Stimulated activated naive CD8-positive, alpha-beta T cell treated with anti-CD3 and anti-CD28 coated beads, Interleukin-15, Interleukin-2, amounts not matched to agents 100 ng/mL and 50 ng/mL, for 24 hours (primary cell): ENCODE results near the gene SH2D7.

ENCODE experiments used
- H3K27ac Mint-ChIP-seq: one replicate; pipeline ENCODE4 v1.8.0; 2021; ENCODE audit warnings: mild to moderate bottlenecking, mixed read lengths
- H3K27me3 Mint-ChIP-seq: one replicate; pipeline ENCODE4 v1.8.0; 2021; ENCODE audit warnings: mixed read lengths
- H3K36me3 Mint-ChIP-seq: one replicate; pipeline ENCODE4 v1.8.0; 2021; ENCODE audit warnings: low read depth, mixed read lengths
- H3K4me1 Mint-ChIP-seq: one replicate; pipeline ENCODE4 v1.8.0; 2021; ENCODE audit warnings: low read depth, mixed read lengths
- H3K4me3 Mint-ChIP-seq: one replicate; pipeline ENCODE4 v1.8.0; 2021; ENCODE audit warnings: mild to moderate bottlenecking, mixed read lengths
- H3K9me3 Mint-ChIP-seq: one replicate; pipeline ENCODE4 v1.8.0; 2021; ENCODE audit warnings: mixed read lengths

Gene SH2D7

GRCh38 chr15:78055919-78056713, 36.2 kb upstream of the SH2D7 start:
- no peaks in the 10 kb centered on the region for H3K9me3 Mint-ChIP-seq
- no peaks in the 10 kb centered on the region for H3K27me3 Mint-ChIP-seq
- peaks cover 22% of the 10 kb centered on the region for H3K36me3 Mint-ChIP-seq
- peak overlapping the region; percentile 65 for H3K4me3 Mint-ChIP-seq
- peaks cover 93% of the 10 kb centered on the region for H3K4me1 Mint-ChIP-seq
- H3K27ac Mint-ChIP-seq = peak overlapping the region; percentile 84

DNA sequence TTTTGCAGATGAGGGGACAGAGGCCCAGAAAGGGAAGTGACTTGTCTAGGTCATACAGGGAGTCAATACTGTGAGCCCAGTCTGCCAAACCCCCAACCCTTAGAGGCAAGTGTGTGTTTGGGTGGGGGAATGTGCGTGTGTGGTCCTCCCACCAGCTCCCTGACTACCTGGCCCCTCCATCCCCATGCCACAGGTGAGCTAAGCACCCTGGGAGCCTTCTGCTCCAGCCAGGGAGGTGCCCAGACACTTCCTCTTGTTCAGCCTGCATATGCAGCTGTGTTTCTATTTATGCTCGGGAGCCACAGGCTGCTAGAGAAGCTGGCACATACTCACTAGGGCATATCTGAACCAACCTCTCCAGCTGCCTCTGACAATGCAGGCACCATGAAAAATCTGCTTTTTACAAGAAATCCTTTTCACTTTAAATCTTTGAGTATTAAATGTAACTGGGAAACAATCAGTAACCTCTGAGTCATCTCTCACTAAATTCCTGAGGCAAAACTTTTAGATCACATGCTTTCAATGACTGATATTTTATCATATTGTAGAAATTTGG, 35.6 kb upstream of the SH2D7 start:
- no peaks in the 10 kb centered on the region for H3K27me3 Mint-ChIP-seq

DNA sequence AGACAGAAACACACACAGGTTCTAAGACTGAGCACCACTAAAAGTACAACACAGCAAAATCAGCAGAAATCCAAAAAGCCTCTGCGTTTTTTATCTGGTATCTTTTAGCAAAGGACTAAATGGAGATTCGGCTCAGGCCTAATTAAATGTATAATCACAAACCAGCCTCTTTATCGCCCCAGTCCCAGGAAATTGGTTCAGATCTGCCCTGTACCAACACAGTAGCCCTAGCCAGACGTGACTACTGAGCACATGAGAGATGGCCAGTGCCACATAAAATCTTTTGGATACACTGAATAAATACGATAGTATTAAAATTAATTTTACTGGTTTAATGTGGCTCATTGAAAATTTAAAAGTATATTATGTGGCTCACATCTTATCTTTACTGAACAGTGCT, 34.6 kb upstream of the SH2D7 start:
- Mint-ChIP-seq H3K36me3 (peaks cover 8% of the 10 kb centered on the region), H3K4me1 (peaks cover 76% of the 10 kb centered on the region), H3K9me3 (no peaks in the 10 kb centered on the region), H3K27me3 (no peaks in the 10 kb centered on the region), H3K27ac (peak overlapping the region; percentile 45), H3K4me3 (no peak overlapping the region)

More for the DNA sequence above, 35.6 kb upstream of the SH2D7 start:
- peaks cover 86% of the 10 kb centered on the region for H3K4me1 Mint-ChIP-seq
- H3K36me3 Mint-ChIP-seq = peaks cover 18% of the 10 kb centered on the region
- H3K27ac Mint-ChIP-seq = peak overlapping the region; percentile 84
- H3K9me3 Mint-ChIP-seq = no peaks in the 10 kb centered on the region
- peak overlapping the region; percentile 65 for H3K4me3 Mint-ChIP-seq

DNA sequence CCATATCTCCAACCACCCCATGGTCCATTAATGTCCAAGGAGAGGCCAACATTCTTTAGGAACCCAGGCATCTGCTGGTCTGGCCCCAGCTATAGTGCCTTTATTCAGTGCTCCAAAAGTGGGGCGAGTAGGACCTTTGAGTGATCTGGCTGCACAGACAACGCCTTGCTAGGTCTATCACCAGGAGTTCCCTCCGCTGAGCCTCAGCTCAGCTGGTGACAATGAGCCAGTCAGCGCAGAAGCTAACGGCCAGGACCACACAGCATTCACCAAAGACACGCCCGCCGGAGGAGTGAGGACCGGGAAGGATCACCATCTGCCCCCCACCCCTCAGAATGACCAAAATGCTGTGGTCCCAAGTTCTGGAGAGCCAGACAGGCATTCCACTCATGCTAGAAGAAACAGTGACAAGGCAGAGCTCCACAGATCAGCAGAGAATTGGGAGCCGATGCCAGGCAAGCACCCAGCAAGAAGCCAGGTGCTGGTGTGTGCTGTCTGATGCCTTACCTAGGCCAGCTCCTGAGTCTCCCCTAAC, 33.9 kb upstream of the SH2D7 start:
- Mint-ChIP-seq H3K4me3 (no peak overlapping the region), H3K27ac (peak overlapping the region; percentile 45), H3K36me3 (peaks cover under 1% of the 10 kb centered on the region)

GRCh38 chr15:78059110-78059839, 33.1 kb upstream of the SH2D7 start:
- Mint-ChIP-seq H3K36me3 (no peaks in the 10 kb centered on the region), H3K9me3 (no peaks in the 10 kb centered on the region), H3K27ac (peak overlapping the region; percentile 13), H3K4me1 (peaks cover 62% of the 10 kb centered on the region), H3K27me3 (no peaks in the 10 kb centered on the region), H3K4me3 (no peak overlapping the region)

More for the DNA sequence above, 33.9 kb upstream of the SH2D7 start:
- peaks cover 70% of the 10 kb centered on the region for H3K4me1 Mint-ChIP-seq
- H3K27me3 Mint-ChIP-seq = no peaks in the 10 kb centered on the region
- H3K9me3 Mint-ChIP-seq = no peaks in the 10 kb centered on the region

DNA sequence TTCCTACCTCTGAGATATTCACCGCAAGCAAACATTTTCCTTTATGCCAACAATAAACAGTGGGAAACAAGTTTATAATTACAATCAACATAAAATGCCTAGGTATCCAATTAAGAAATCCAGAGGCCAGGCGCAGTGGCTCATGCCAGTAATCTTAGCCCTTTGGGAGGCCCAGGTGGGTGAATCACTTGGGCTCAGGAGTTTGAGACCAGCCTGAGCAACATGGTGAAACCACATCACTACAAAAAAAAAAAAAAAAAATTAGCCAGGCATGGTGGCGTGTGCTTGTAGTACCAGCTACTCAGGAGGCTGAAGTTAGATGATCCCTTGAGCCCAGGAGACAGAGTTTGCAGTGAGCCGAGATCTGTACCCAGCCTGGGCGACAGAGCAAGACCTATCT, 32.1 kb upstream of the SH2D7 start:
- no peaks in the 10 kb centered on the region for H3K27me3 Mint-ChIP-seq
- H3K27ac Mint-ChIP-seq = peak overlapping the region; percentile 23
- H3K4me1 Mint-ChIP-seq = peaks cover 54% of the 10 kb centered on the region
- H3K9me3 Mint-ChIP-seq = no peaks in the 10 kb centered on the region
- H3K4me3 Mint-ChIP-seq = no peak overlapping the region
- H3K36me3 Mint-ChIP-seq = no peaks in the 10 kb centered on the region

DNA sequence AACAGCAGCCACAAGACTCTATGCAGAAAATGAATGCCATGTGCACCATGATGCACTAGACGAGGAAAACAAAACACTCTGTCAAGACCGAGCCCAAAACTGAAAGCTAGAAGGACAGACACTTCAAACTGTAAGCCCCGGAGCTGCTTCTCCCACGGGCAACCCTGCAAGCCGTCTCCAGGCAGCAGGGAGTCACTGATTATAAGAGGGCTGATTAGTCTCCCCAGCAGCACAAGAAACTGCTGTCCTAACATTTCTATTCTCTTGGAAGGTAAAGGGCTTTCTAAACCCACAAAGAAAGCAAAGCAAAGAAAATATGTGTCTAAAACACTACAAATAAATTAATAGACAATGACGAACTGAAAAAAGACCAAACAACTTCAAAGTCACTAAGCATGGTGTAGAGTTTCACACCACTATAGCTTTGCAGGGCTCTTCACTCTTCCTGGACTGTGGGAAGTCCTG, 30.4 kb upstream of the SH2D7 start:
- Mint-ChIP-seq H3K27me3 (no peaks in the 10 kb centered on the region), H3K36me3 (peaks cover 4% of the 10 kb centered on the region), H3K4me3 (peak overlapping the region; percentile 78), H3K27ac (peak overlapping the region; percentile 77), H3K9me3 (no peaks in the 10 kb centered on the region), H3K4me1 (peaks cover 36% of the 10 kb centered on the region)

- Mint-ChIP-seq H3K4me1 (peaks cover 24% of the 10 kb centered on the region), H3K4me3 (no peak overlapping the region), H3K27ac (no peak overlapping the region), H3K9me3 (no peaks in the 10 kb centered on the region), H3K36me3 (peaks cover 4% of the 10 kb centered on the region), H3K27me3 (no peaks in the 10 kb centered on the region)
Observed at GRCh38 chr15:78063217-78063616, 29.1 kb upstream of the SH2D7 start.

DNA sequence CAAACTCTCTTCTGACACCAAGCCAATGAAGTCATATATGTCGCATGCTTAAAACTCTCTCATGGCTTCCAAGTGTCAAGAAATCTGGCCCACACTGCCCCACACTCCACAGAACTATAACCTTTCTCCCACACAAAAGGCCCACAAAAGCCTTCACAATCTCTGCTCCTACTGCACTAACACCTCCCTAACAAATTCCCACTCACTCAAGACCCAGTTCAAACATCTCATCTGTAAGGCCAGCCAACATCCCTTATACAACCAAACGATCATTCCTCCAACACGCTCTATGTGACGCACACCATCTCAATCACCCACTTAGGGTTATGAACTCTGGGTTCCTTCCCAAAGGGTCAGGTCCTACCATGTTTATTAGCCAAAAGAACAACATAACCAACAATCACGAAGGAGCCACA, 28.4 kb upstream of the SH2D7 start:
- peaks cover 4% of the 10 kb centered on the region for H3K36me3 Mint-ChIP-seq
- peaks cover 16% of the 10 kb centered on the region for H3K4me1 Mint-ChIP-seq
- H3K4me3 Mint-ChIP-seq = no peak overlapping the region
- H3K27ac Mint-ChIP-seq = no peak overlapping the region
- no peaks in the 10 kb centered on the region for H3K9me3 Mint-ChIP-seq
- H3K27me3 Mint-ChIP-seq = no peaks in the 10 kb centered on the region

DNA sequence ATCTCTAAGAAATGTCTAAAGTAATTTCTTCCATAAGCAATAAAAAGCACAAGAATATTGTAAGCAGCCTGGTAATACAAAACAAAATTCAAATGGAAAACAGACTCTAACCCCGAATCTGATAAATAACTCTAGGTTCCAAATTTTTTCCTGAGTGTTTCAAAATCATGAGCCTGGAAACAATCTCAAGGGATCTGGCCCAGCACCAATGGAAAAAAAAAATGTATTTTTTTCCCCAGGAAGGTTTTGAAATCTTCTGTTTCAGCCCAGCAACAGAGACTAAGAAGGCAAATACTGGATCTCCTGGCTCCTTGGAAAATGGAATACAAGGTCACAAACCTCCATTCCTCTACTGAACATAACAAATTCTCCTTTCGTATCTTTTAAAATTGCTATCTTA, 27.8 kb upstream of the SH2D7 start:
- H3K27ac Mint-ChIP-seq = no peak overlapping the region
- peaks cover 11% of the 10 kb centered on the region for H3K4me1 Mint-ChIP-seq
- no peaks in the 10 kb centered on the region for H3K9me3 Mint-ChIP-seq
- H3K27me3 Mint-ChIP-seq = no peaks in the 10 kb centered on the region
- no peak overlapping the region for H3K4me3 Mint-ChIP-seq
- H3K36me3 Mint-ChIP-seq = peaks cover 4% of the 10 kb centered on the region

GRCh38 chr15:78065284-78065872, 27.0 kb upstream of the SH2D7 start:
- no peaks in the 10 kb centered on the region for H3K27me3 Mint-ChIP-seq
- H3K36me3 Mint-ChIP-seq = peaks cover 4% of the 10 kb centered on the region
- no peak overlapping the region for H3K4me3 Mint-ChIP-seq
- H3K4me1 Mint-ChIP-seq = peaks cover 2% of the 10 kb centered on the region
- no peak overlapping the region for H3K27ac Mint-ChIP-seq
- no peaks in the 10 kb centered on the region for H3K9me3 Mint-ChIP-seq

GRCh38 chr15:78065973-78066946, 26.1 kb upstream of the SH2D7 start:
- Mint-ChIP-seq H3K27me3 (no peaks in the 10 kb centered on the region), H3K27ac (no peak overlapping the region), H3K36me3 (peaks cover 5% of the 10 kb centered on the region), H3K4me1 (peaks cover 2% of the 10 kb centered on the region), H3K4me3 (no peak overlapping the region), H3K9me3 (no peaks in the 10 kb centered on the region)

DNA sequence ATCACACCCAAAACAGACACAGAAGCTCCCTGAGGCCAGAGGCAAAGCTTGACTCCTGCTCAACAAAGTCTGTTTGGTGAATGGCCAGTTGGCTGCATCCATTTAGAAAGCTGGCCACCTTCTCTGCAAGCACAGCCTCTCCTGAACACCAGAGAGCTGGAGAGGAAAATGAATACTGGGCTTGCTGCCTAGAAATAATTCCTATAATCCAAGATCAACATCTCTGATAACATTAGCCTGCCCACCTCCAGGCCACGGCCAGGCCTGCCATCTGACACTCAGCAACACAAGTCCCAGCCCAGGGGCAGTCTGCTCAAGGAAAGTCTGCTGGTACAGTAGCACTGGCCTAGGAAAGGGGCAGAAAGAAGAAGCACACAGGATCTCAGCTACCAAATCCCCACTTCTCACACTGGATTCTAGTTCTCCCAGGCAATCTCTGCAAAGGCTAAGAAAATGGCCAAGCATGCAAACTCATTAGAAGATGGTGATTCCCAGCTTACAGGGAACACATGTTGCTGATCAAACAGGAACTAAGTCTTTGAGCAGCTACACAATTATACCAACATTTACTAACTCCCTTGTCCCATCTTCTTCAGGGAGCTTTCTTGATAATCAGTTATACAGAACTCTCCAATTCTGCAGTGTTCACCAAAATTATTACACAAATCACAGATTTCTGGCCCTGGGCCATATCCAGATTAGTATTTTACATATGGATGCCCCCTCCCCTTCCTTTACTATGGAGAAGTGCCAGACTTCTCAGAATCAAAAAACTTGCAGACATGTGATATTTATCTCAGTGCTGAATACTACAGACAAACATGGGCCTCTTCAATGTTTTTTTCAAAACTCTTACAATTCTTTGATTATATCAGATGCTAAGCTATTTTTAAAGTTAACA, 24.8 kb upstream of the SH2D7 start:
- Mint-ChIP-seq H3K36me3 (peaks cover 8% of the 10 kb centered on the region), H3K4me1 (peaks cover 16% of the 10 kb centered on the region), H3K4me3 (peak overlapping the region; percentile 1), H3K27me3 (no peaks in the 10 kb centered on the region), H3K9me3 (no peaks in the 10 kb centered on the region), H3K27ac (no peak overlapping the region)
